Endothelial cell of umbilical vein (primary cell): Measurements from ENCODE around the gene SUSD2. TPM values are rescaled to one million over a fixed set of nuclear protein-coding genes. Genes with fewer than 3 reads are reported as not detected.

Experiments
- BruUV-seq: library from RNA; stranded (reverse); fragments of 400-500 nt; replicated peaks from 2 replicates; lab custom pipeline; 2021; lab: Mats Ljungman, UMichigan
- CTCF ChIA-PET: fragments of 300-600, 350-600 bp; sonication (Branson Sonifier 250); formaldehyde crosslinking; loops from one replicate; lab custom pipeline; 2021; ENCODE audit warnings: antibody characterized with exemption, inconsistent platforms; lab: Charles Lee
- POLR2A ChIA-PET: fragments of 300-600, 350-600 bp; sonication (Branson Sonifier 250); formaldehyde crosslinking; loops from one replicate; lab custom pipeline; 2021; ENCODE audit warnings: antibody characterized with exemption, inconsistent platforms; lab: Charles Lee
- DNase-seq: peaks from one replicate; pipeline ENCODE4 v3.0.0-alpha.2; 2011; ENCODE audit warnings: low read depth, low spot score
- FAIRE-seq: peaks from 2 replicates; lab custom pipeline; 2011; peaks lifted over from hg19 to GRCh38; lab: Jason Lieb, UNC
- H2AFZ ChIP-seq: 2 replicates; pipeline ENCODE4 v1.6.0; 2012; ENCODE audit warnings: low read depth, low read length, control low read depth, inconsistent platforms
- H3K27ac ChIP-seq: 2 replicates; pipeline ENCODE4 v1.5.1; 2011; ENCODE audit warnings: low read depth, mild to moderate bottlenecking, control low read depth, low read length, moderate library complexity; ENCODE audit not compliant: insufficient read depth
- H3K27me3 ChIP-seq, 2 experiments: 2 replicates each; pipeline versions ENCODE4 v1.6.0 to v1.6.1; 2011; ENCODE audit warnings: low read length in 2 of 2, mixed read lengths in 1 of 2; ENCODE audit not compliant: control insufficient read depth in 2 of 2, insufficient read depth in 2 of 2
- H3K36me3 ChIP-seq, 2 experiments: 2 replicates in 1 of 2; 3 replicates in 1 of 2; pipeline ENCODE4 v1.5.1; 2011; ENCODE audit warnings: low read length in 2 of 2, mild to moderate bottlenecking in 1 of 2, moderate library complexity in 1 of 2; ENCODE audit not compliant: control insufficient read depth in 2 of 2, insufficient read depth in 2 of 2; ENCODE audit errors: extremely low read depth in 1 of 2
- H3K4me1 ChIP-seq: 3 replicates; pipeline ENCODE4 v1.5.1; 2011; ENCODE audit warnings: mild to moderate bottlenecking, low read length; ENCODE audit not compliant: control insufficient read depth, insufficient read depth; ENCODE audit errors: extremely low read depth
- H3K4me2 ChIP-seq: 2 replicates; pipeline ENCODE4 v1.6.1; 2011; ENCODE audit warnings: low read length, control low read depth, mixed read lengths; ENCODE audit not compliant: insufficient read depth
- H3K4me3 ChIP-seq, 3 experiments: fragments of 200-600 bp in 1 of 3; sonication (generic), shearing (Covaris generic) in 1 of 3; replicated peaks in 1 of 3; 2 replicates each; pipeline ENCODE4 v1.5.1; 2011 to 2016; ENCODE audit warnings: control low read depth in 3 of 3, low read length in 3 of 3, mild to moderate bottlenecking in 2 of 3, inconsistent platforms in 1 of 3, low read depth in 1 of 3, moderate library complexity in 1 of 3; ENCODE audit not compliant: insufficient read depth in 1 of 3
- H3K79me2 ChIP-seq: 2 replicates; pipeline ENCODE4 v1.6.0; 2012; ENCODE audit warnings: low read length, inconsistent platforms; ENCODE audit not compliant: control insufficient read depth, insufficient read depth
- H3K9ac ChIP-seq: replicated peaks from 2 replicates; pipeline ENCODE3; 2011; ENCODE audit warnings: low read length, control low read depth; ENCODE audit not compliant: insufficient read depth; ENCODE audit errors: extremely low read depth
- H3K9me1 ChIP-seq: replicated peaks from 3 replicates; pipeline ENCODE4 v1.6.0; 2011; ENCODE audit warnings: mild to moderate bottlenecking, low read length; ENCODE audit not compliant: control insufficient read depth, insufficient read depth; ENCODE audit errors: extremely low read depth
- H3K9me3 ChIP-seq: replicated peaks from 2 replicates; pipeline ENCODE4 v1.5.1; 2012; ENCODE audit warnings: low read length, inconsistent platforms; ENCODE audit not compliant: control insufficient read depth, insufficient read depth
- H4K20me1 ChIP-seq: replicated peaks from 2 replicates; pipeline ENCODE3; 2011; ENCODE audit warnings: mild to moderate bottlenecking, low read length; ENCODE audit not compliant: control insufficient read depth, insufficient read depth; ENCODE audit errors: extremely low read depth
- CTCF ChIP-seq, 2 donors: IDR thresholded peaks; 1 replicate in 1 of 2; 2 replicates in 1 of 2; pipeline ENCODE4 v1.5.1; 2011; ENCODE audit warnings: low read length in 2 of 2, mild to moderate bottlenecking in 2 of 2, moderate library complexity in 2 of 2, control low read depth in 1 of 2, inconsistent platforms in 1 of 2, low read depth in 1 of 2; ENCODE audit not compliant: insufficient read depth in 1 of 2; ENCODE audit errors: extremely low read depth in 1 of 2
- EZH2 ChIP-seq: IDR thresholded peaks from 2 replicates; pipeline ENCODE4 v1.6.1; 2012; ENCODE audit warnings: borderline replicate concordance, low read depth, mild to moderate bottlenecking, moderate library complexity, low read length, inconsistent platforms; ENCODE audit not compliant: severe bottlenecking
- FOS ChIP-seq: IDR thresholded peaks from 2 replicates; pipeline ENCODE4 v1.6.1; 2011; ENCODE audit warnings: mild to moderate bottlenecking, low read length, moderate library complexity, borderline replicate concordance; ENCODE audit not compliant: insufficient read depth
- GATA2 ChIP-seq: IDR thresholded peaks from 2 replicates; pipeline ENCODE4 v1.7.0; 2011; ENCODE audit warnings: low read depth, mild to moderate bottlenecking, moderate library complexity, mixed read lengths, low read length; ENCODE audit not compliant: insufficient read length, insufficient read depth
- JUN ChIP-seq: IDR thresholded peaks from 2 replicates; pipeline ENCODE4 v1.6.1; 2011; ENCODE audit warnings: borderline replicate concordance, low read depth; ENCODE audit not compliant: insufficient read length, insufficient read depth
- MYC ChIP-seq: IDR thresholded peaks from one replicate; pipeline ENCODE4 v1.6.1; 2011; ENCODE audit warnings: mild to moderate bottlenecking, low read depth, low read length
- POLR2A ChIP-seq: IDR thresholded peaks from 2 replicates; pipeline ENCODE4 v1.6.1; 2012; ENCODE audit warnings: low read depth, mild to moderate bottlenecking, control low read depth, low read length
- POLR2AphosphoS5 ChIP-seq: IDR thresholded peaks from 2 replicates; pipeline ENCODE4 v1.6.1; 2012; ENCODE audit warnings: low read depth, mild to moderate bottlenecking, control low read depth, low read length, moderate library complexity; ENCODE audit not compliant: insufficient read depth
- dilution Hi-C: fragments of 300-500 bp; cut with MboI; formaldehyde crosslinking; loops from one replicate; pipeline ENCODE4 v1.15.0; 2019; ENCODE audit warnings: low sequenced_read_pairs; ENCODE audit not compliant: extremely low pct_ligation_motif_present
- intact Hi-C: fragments of 100-400 bp; cut with micrococcal nuclease; formaldehyde crosslinking; loops from one replicate; pipeline ENCODE4 v1.10.0; 2022
- polyA plus RNA-seq, 4 experiments: library from polyadenylated mRNA; depleted of rRNA in 3 of 4; stranded (reverse) in 3 of 4; unstranded in 1 of 4; fragments of >200 nt; gene quantifications; 2 replicates each; pipeline versions ENCODE4 v1.2.1 to v1.2.3, GENCODE V29; 2011 to 2012; ENCODE audit warnings: missing spikeins in 1 of 4
- total RNA-seq: library from RNA; stranded (reverse); gene quantifications from 2 replicates; pipeline ENCODE4 v1.2.3, GENCODE V29; 2021
- TF ChIP-seq, protein P1 (sequence below): IDR thresholded peaks from 2 replicates; pipeline ENCODE4 v1.6.1; 2011; ENCODE audit not compliant: insufficient read depth, insufficient read length

The SUSD2 gene
- total and polyA plus RNA-seq, 2 donors (not counting 3 experiments of a cell fraction or from before 2014, with no cell fraction given): 0.26 to 0.27 TPM

DNA sequence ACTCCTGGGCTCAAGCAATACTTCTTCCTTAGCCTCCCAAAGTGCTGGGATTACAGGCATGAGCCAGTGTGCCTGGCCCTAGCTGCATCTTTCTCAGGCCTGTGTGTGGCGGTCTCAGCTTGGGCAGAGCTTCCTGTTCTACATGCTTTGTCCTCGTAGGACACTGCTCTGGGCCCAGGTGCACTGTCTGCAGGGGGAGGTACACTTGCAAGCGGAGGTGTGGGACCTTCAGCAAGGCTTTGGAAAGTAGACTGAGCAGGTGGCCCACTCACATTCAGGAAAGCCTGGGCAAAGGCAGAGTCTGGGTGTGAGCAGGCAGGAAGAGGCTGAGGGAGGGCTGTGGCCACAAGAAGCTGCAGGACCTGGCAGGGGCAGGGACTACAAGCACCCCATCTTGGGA is 33.6 kb upstream of the SUSD2 start:
- H2AFZ ChIP-seq: no peak overlapping the region
- no peaks in the 10 kb centered on the region for H3K9me3 ChIP-seq
- CTCF ChIA-PET: interaction anchor here (0.6 to 2.8 kb wide), 4 partner anchors 8 to 27 kb away, joined by 3 to 21 read pairs (median 8); no protein-coding TSS in a partner anchor
- H3K9me1 ChIP-seq: no peaks in the 10 kb centered on the region
- TF ChIP-seq MYC (no peak), JUN (no peak), GATA2 (no peak), POLR2A (no peak), CTCF (IDR thresholded peaks at IDR 0.05; ENCODE audit: extremely low read depth in 1 of 2, insufficient read depth in 1 of 2, low read depth in 1 of 2, low read length in 2 of 2) (no peak), EZH2 (no peak), POLR2AphosphoS5 (no peak), FOS (no peak)
- TF ChIP-seq, protein P1, sequence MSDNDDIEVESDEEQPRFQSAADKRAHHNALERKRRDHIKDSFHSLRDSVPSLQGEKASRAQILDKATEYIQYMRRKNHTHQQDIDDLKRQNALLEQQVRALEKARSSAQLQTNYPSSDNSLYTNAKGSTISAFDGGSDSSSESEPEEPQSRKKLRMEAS: no peak
- BruUV-seq: no TSS peak
- H4K20me1 ChIP-seq: no peaks in the 10 kb centered on the region
- DNase-seq (no peak), FAIRE-seq (no peak)
- intact Hi-C loops: no loop called here
- no peaks in the 10 kb centered on the region for H3K27me3 ChIP-seq
- peaks cover 15% of the 10 kb centered on the region for H3K4me1 ChIP-seq
- no peak overlapping the region for H3K4me2 ChIP-seq
- H3K36me3 ChIP-seq: peaks cover 0 to 1% of the 10 kb centered on the region in 2 experiments
- dilution Hi-C loops: no loop called here
- POLR2A ChIA-PET: no interaction called here
- H3K9ac ChIP-seq: no peak overlapping the region
- H3K27ac ChIP-seq: no peak overlapping the region
- H3K4me3 ChIP-seq: no peak overlapping the region
- H3K79me2 ChIP-seq: no peaks in the 10 kb centered on the region
